ENCODE results near the gene SCIMP. TPM values are rescaled to one million over a fixed set of nuclear protein-coding genes. Genes with fewer than 3 reads are reported as not detected.

The SCIMP gene
- total and polyA plus RNA-seq, 9 of the 15 experiments (the other 6 are each of a cell fraction or from before 2014, with no cell fraction given) = 0.01 to 0.11 (median 0.04) TPM; not detected in 6

DNA sequence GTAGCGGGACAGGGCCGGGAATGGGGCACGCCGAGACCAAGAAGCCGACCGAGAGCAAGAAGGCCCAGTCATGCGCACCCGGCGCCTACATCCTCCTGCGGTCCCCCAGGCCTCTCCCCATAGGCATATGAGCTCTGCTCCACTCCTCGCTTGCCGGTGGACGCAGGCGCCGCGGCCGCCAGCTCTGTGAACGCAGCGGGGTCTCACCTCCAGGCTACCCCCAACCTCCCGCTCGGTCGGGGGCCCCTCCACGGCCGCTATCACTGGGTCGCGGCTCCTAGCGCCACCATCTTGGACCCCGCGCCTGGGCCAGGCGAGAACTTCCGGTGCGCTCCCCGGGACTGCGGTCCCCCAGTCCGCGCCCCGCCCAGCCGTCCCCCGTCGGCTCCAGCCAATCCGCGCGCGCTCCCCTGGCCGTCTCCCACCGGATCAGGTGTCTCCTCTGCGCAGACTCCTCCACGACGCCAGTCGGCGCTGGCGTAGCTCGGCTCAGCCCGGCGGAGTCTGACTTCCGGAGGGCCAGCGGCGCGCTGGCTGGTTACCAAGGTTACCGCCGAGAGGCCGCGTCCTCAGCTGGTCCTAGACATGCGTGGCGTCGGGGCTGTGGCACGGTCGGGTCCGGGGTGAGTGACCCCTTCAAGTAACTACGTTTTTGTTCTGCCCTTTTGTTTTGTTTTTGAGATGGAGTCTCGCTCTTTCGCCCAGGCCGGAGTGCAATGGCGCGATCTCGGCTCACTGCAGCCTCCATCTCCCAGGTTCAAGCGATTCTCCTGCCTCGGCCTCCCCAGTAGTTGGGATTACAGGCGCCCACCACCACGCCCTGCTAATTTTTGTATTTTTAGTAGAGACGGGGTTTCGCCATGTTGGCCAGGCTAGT lies 42.9 kb downstream of the SCIMP start, which contains the start of gene ZNF594 (continued):
- peak; percentile 82 for TF ChIP-seq FIP1L1 (IDR thresholded peaks at IDR 0.05; ENCODE audit: low read depth, low read length, poor library complexity, severe bottlenecking)
- no peak for TF ChIP-seq ZEB2 (IDR thresholded peaks at IDR 0.05)
- TF ChIP-seq FOXK1 (CRISPR knock-in tag; IDR thresholded peaks at IDR 0.05; ENCODE audit: borderline replicate concordance) = no peak
- peak; percentile 79 for TF ChIP-seq PHF20 (IDR thresholded peaks at IDR 0.05; ENCODE audit: partially characterized antibody)
- TF ChIP-seq ETV6 (IDR thresholded peaks at IDR 0.05; ENCODE audit: borderline replicate concordance in 1 of 2, low read depth in 2 of 2, low read length in 1 of 2) = no peak
- TF ChIP-seq ETV6 (CRISPR knock-in tag; IDR thresholded peaks at IDR 0.05; ENCODE audit: borderline replicate concordance) = no peak
- no peak for TF ChIP-seq POLR3A (IDR thresholded peaks at IDR 0.05; ENCODE audit: borderline replicate concordance, extremely low read depth, insufficient read depth, insufficient read length)
- TF ChIP-seq, protein P1, sequence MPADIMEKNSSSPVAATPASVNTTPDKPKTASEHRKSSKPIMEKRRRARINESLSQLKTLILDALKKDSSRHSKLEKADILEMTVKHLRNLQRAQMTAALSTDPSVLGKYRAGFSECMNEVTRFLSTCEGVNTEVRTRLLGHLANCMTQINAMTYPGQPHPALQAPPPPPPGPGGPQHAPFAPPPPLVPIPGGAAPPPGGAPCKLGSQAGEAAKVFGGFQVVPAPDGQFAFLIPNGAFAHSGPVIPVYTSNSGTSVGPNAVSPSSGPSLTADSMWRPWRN (IDR thresholded peaks at IDR 0.05; ENCODE audit: low read depth) = no peak
- no peak for TF ChIP-seq CAMTA2 (CRISPR knock-in tag; conservative IDR thresholded peaks at IDR 0.05)
- TF ChIP-seq KDM5B (IDR thresholded peaks at IDR 0.05; ENCODE audit: insufficient replicate concordance, low read depth, low read length) = peak; percentile 39
- TF ChIP-seq, protein P2, sequence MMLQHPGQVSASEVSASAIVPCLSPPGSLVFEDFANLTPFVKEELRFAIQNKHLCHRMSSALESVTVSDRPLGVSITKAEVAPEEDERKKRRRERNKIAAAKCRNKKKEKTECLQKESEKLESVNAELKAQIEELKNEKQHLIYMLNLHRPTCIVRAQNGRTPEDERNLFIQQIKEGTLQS (IDR thresholded peaks at IDR 0.05) = no peak
- TF ChIP-seq, protein P2 (CRISPR knock-in tag; conservative IDR thresholded peaks at IDR 0.05) = no peak
- peak; percentile 92 for TF ChIP-seq RBFOX2 (IDR thresholded peaks at IDR 0.05; ENCODE audit: low read depth, low read length)
- TF ChIP-seq, protein P3, sequence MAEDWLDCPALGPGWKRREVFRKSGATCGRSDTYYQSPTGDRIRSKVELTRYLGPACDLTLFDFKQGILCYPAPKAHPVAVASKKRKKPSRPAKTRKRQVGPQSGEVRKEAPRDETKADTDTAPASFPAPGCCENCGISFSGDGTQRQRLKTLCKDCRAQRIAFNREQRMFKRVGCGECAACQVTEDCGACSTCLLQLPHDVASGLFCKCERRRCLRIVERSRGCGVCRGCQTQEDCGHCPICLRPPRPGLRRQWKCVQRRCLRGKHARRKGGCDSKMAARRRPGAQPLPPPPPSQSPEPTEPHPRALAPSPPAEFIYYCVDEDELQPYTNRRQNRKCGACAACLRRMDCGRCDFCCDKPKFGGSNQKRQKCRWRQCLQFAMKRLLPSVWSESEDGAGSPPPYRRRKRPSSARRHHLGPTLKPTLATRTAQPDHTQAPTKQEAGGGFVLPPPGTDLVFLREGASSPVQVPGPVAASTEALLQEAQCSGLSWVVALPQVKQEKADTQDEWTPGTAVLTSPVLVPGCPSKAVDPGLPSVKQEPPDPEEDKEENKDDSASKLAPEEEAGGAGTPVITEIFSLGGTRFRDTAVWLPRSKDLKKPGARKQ (CRISPR knock-in tag; IDR thresholded peaks at IDR 0.05) = 0 out of 2 replicates have a peak, but pooled peaks have one; percentile 11
- TF ChIP-seq, protein P4, sequence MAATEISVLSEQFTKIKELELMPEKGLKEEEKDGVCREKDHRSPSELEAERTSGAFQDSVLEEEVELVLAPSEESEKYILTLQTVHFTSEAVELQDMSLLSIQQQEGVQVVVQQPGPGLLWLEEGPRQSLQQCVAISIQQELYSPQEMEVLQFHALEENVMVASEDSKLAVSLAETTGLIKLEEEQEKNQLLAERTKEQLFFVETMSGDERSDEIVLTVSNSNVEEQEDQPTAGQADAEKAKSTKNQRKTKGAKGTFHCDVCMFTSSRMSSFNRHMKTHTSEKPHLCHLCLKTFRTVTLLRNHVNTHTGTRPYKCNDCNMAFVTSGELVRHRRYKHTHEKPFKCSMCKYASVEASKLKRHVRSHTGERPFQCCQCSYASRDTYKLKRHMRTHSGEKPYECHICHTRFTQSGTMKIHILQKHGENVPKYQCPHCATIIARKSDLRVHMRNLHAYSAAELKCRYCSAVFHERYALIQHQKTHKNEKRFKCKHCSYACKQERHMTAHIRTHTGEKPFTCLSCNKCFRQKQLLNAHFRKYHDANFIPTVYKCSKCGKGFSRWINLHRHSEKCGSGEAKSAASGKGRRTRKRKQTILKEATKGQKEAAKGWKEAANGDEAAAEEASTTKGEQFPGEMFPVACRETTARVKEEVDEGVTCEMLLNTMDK (IDR thresholded peaks at IDR 0.05; ENCODE audit: borderline replicate concordance, insufficient read depth, low read depth, low read length, poor library complexity, severe bottlenecking) = peak; percentile 91
- TF ChIP-seq BACH1 (tag; IDR thresholded peaks at IDR 0.05) = no peak
- TF ChIP-seq, protein P5, sequence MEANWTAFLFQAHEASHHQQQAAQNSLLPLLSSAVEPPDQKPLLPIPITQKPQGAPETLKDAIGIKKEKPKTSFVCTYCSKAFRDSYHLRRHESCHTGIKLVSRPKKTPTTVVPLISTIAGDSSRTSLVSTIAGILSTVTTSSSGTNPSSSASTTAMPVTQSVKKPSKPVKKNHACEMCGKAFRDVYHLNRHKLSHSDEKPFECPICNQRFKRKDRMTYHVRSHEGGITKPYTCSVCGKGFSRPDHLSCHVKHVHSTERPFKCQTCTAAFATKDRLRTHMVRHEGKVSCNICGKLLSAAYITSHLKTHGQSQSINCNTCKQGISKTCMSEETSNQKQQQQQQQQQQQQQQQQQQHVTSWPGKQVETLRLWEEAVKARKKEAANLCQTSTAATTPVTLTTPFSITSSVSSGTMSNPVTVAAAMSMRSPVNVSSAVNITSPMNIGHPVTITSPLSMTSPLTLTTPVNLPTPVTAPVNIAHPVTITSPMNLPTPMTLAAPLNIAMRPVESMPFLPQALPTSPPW (CRISPR knock-in tag; IDR thresholded peaks at IDR 0.05) = peak; percentile 76
- TF ChIP-seq CBX1 (IDR thresholded peaks at IDR 0.05; ENCODE audit: low read depth) = peak; percentile 63; the same call in 1 of the 2 replicates
- TF ChIP-seq CEBPG (CRISPR knock-in tag; IDR thresholded peaks at IDR 0.05) = no peak
- TF ChIP-seq CEBPG (tag; conservative IDR thresholded peaks at IDR 0.05 in 1 of 2, IDR thresholded peaks at IDR 0.05 in 1 of 2) = no peak
